IMR-90 (cell line): Measurements from ENCODE around the gene ELK3. TPM values are rescaled to one million over a fixed set of nuclear protein-coding genes. Genes with fewer than 3 reads are reported as not detected.

Source experiments
- ATAC-seq: fragments of 200-7000 bp; cut with Tn5 transposase; 2 replicates; pipeline ENCODE4 v1.9.1; 2020; ENCODE audit warnings: low read depth, mild to moderate bottlenecking, moderate library complexity
- BruUV-seq: library from RNA; stranded (reverse); fragments of 400-500 nt; replicated peaks from 2 replicates; lab custom pipeline; 2021; lab: Mats Ljungman, UMichigan
- CTCF ChIA-PET: fragments of 300-600 bp; formaldehyde crosslinking; extraction: SDS; loops from one replicate; lab custom pipeline; 2021; ENCODE audit warnings: antibody characterized with exemption; lab: Yijun Ruan, JAX
- POLR2A ChIA-PET: fragments of 300-600 bp; sonication (Branson Sonifier 250); formaldehyde crosslinking; loops from one replicate; lab custom pipeline; 2022; ENCODE audit warnings: antibody characterized with exemption; ENCODE audit not compliant: unreplicated experiment; lab: Charles Lee
- DNase-seq: peaks from one replicate; pipeline ENCODE4 v3.0.0; 2013
- H2AFZ ChIP-seq: replicated peaks from 2 replicates; pipeline ENCODE3; 2013; ENCODE audit warnings: low read length, mild to moderate bottlenecking; ENCODE audit not compliant: poor library complexity
- H2AK5ac ChIP-seq: 2 replicates; pipeline ENCODE4 v1.6.1; 2013; ENCODE audit warnings: low read depth, low read length, inconsistent platforms
- H2AK9ac ChIP-seq: replicated peaks from 2 replicates; pipeline ENCODE3; 2013; ENCODE audit warnings: mild to moderate bottlenecking, low read depth, low read length, moderate library complexity; ENCODE audit not compliant: poor library complexity
- H2BK120ac ChIP-seq: 2 replicates; pipeline ENCODE4 v1.6.1; 2013; ENCODE audit warnings: low read depth, low read length, inconsistent platforms
- H2BK15ac ChIP-seq: 3 replicates; pipeline ENCODE4 v1.6.1; 2013; ENCODE audit warnings: low read depth, low read length, inconsistent platforms
- H2BK20ac ChIP-seq: 2 replicates; pipeline ENCODE4 v1.6.1; 2013; ENCODE audit warnings: low read depth, mild to moderate bottlenecking, inconsistent platforms, low read length, moderate library complexity
- H2BK5ac ChIP-seq: 2 replicates; pipeline ENCODE4 v1.6.1; 2013; ENCODE audit warnings: mild to moderate bottlenecking, low read depth, low read length, inconsistent platforms; ENCODE audit not compliant: poor library complexity, severe bottlenecking
- H3K14ac ChIP-seq: replicated peaks from 2 replicates; pipeline ENCODE4 v1.6.1; 2013; ENCODE audit warnings: low read depth, low read length, inconsistent platforms
- H3K18ac ChIP-seq: 2 replicates; pipeline ENCODE4 v1.6.1; 2013; ENCODE audit warnings: low read depth, low read length, control low read depth
- H3K23ac ChIP-seq: 2 replicates; pipeline ENCODE4 v1.6.1; 2013; ENCODE audit warnings: low read depth, low read length, inconsistent platforms
- H3K27ac ChIP-seq: 2 replicates; pipeline ENCODE4 v1.5.1; 2013; ENCODE audit warnings: mild to moderate bottlenecking, control low read depth, low read length; ENCODE audit not compliant: insufficient read depth
- H3K27me3 ChIP-seq: 2 replicates; pipeline ENCODE4 v1.6.1; 2013; ENCODE audit warnings: low read length; ENCODE audit not compliant: control insufficient read depth, insufficient read depth
- H3K36me3 ChIP-seq: 2 replicates; pipeline ENCODE4 v1.6.1; 2013; ENCODE audit warnings: low read length, mixed read lengths; ENCODE audit not compliant: control insufficient read depth, insufficient read depth
- H3K4ac ChIP-seq: 2 replicates; pipeline ENCODE4 v1.6.1; 2013; ENCODE audit warnings: low read depth, low read length, inconsistent platforms
- H3K4me1 ChIP-seq: 2 replicates; pipeline ENCODE4 v1.6.1; 2013; ENCODE audit warnings: low read length, mixed read lengths; ENCODE audit not compliant: control insufficient read depth, insufficient read depth
- H3K4me2 ChIP-seq: 2 replicates; pipeline ENCODE4 v1.6.1; 2013; ENCODE audit warnings: low read depth, mild to moderate bottlenecking, control low read depth, low read length, moderate library complexity
- H3K4me3 ChIP-seq: 2 replicates; pipeline ENCODE4 v1.5.1; 2013; ENCODE audit warnings: low read depth, mild to moderate bottlenecking, control low read depth, low read length, moderate library complexity; ENCODE audit not compliant: insufficient read depth
- H3K56ac ChIP-seq: 2 replicates; pipeline ENCODE4 v1.6.1; 2013; ENCODE audit warnings: low read length, inconsistent platforms; ENCODE audit not compliant: insufficient read depth; ENCODE audit errors: extremely low read depth
- H3K79me1 ChIP-seq, 2 experiments: 2 replicates each; pipeline ENCODE4 v1.6.1; 2013; ENCODE audit warnings: low read length in 2 of 2, inconsistent platforms in 1 of 2, low read depth in 1 of 2
- H3K9ac ChIP-seq: 2 replicates; pipeline ENCODE4 v1.6.1; 2013; ENCODE audit warnings: low read depth, low read length, control low read depth
- H3K9me1 ChIP-seq: 2 replicates; pipeline ENCODE4 v1.6.1; 2013; ENCODE audit warnings: low read length, inconsistent platforms; ENCODE audit not compliant: insufficient read depth
- H3K9me3 ChIP-seq: 2 replicates; pipeline ENCODE4 v1.6.1; 2013; ENCODE audit warnings: low read length; ENCODE audit not compliant: control insufficient read depth, insufficient read depth
- H4K20me1 ChIP-seq: 2 replicates; pipeline ENCODE4 v1.6.1; 2013; ENCODE audit warnings: low read length, inconsistent platforms; ENCODE audit not compliant: insufficient read depth
- H4K5ac ChIP-seq: 2 replicates; pipeline ENCODE4 v1.6.1; 2013; ENCODE audit warnings: mild to moderate bottlenecking, low read depth, low read length, control low read depth
- H4K8ac ChIP-seq, 2 experiments: 2 replicates each; pipeline ENCODE4 v1.6.1; 2013; ENCODE audit warnings: low read depth in 2 of 2, low read length in 2 of 2, control low read depth in 1 of 2, inconsistent platforms in 1 of 2
- H4K91ac ChIP-seq: 2 replicates; pipeline ENCODE4 v1.6.1; 2013; ENCODE audit warnings: low read depth, low read length, inconsistent platforms; ENCODE audit not compliant: insufficient read depth
- BHLHE40 ChIP-seq: fragments of 150-350 bp; IDR thresholded peaks from 2 replicates; pipeline ENCODE4 v1.6.1; 2016; ENCODE audit warnings: mild to moderate bottlenecking, low read depth, low read length
- CEBPB ChIP-seq: IDR thresholded peaks from 2 replicates; pipeline ENCODE4 v1.6.1; 2012; ENCODE audit warnings: low read depth, low read length, improper control_type of control experiment
- CHD1 ChIP-seq: IDR thresholded peaks from 2 replicates; pipeline ENCODE4 v1.6.1; 2012; ENCODE audit warnings: low read depth, low read length, improper control_type of control experiment
- FOS ChIP-seq: fragments of 150-350 bp; IDR thresholded peaks from 2 replicates; pipeline ENCODE4 v1.6.1; 2016; ENCODE audit warnings: low read depth, low read length
- MAFK ChIP-seq: IDR thresholded peaks from 2 replicates; pipeline ENCODE4 v1.6.1; 2012; ENCODE audit warnings: low read depth, low read length, improper control_type of control experiment
- MAZ ChIP-seq: IDR thresholded peaks from 2 replicates; pipeline ENCODE4 v1.6.1; 2012; ENCODE audit warnings: low read depth, mild to moderate bottlenecking, low read length, improper control_type of control experiment, moderate library complexity, borderline replicate concordance
- MXI1 ChIP-seq: IDR thresholded peaks from 2 replicates; pipeline ENCODE4 v1.6.1; 2012; ENCODE audit warnings: low read depth, mild to moderate bottlenecking, low read length, moderate library complexity, borderline replicate concordance
- NFE2L2 ChIP-seq: fragments of 150-350 bp; IDR thresholded peaks from 2 replicates; pipeline ENCODE4 v1.6.1; 2016; ENCODE audit warnings: low read depth, mild to moderate bottlenecking, low read length
- POLR2A ChIP-seq: IDR thresholded peaks from 2 replicates; pipeline ENCODE4 v1.6.1; 2012; ENCODE audit warnings: mild to moderate bottlenecking, low read depth, low read length
- RAD21 ChIP-seq: IDR thresholded peaks from 2 replicates; pipeline ENCODE4 v1.6.1; 2012; ENCODE audit warnings: low read length, improper control_type of control experiment
- RCOR1 ChIP-seq: IDR thresholded peaks from 2 replicates; pipeline ENCODE4 v1.6.1; 2012; ENCODE audit warnings: mild to moderate bottlenecking, low read length, improper control_type of control experiment; ENCODE audit not compliant: insufficient replicate concordance
- RFX5 ChIP-seq: IDR thresholded peaks from 2 replicates; pipeline ENCODE4 v1.8.0; 2012; ENCODE audit warnings: low read depth, mild to moderate bottlenecking, low read length, moderate library complexity
- SMC3 ChIP-seq: fragments of 150-350 bp; IDR thresholded peaks from 2 replicates; pipeline ENCODE4 v1.6.1; 2016; ENCODE audit warnings: low read depth, mild to moderate bottlenecking, antibody characterized with exemption, low read length, moderate library complexity
- WGBS, 2 experiments: methylation state at CpG; one replicate each; pipeline versions ENCODE4 v1.1.5 to v1.1.7; 2013; ENCODE audit warnings: missing lambda C conversion rate in 2 of 2; ENCODE audit not compliant: insufficient read length in 1 of 2; ENCODE audit errors: extremely low coverage in 2 of 2; 5-methylcytosine and 5-hydroxymethylcytosine counted together
- dilution Hi-C: fragments of 300-500 bp; cut with HindIII; formaldehyde crosslinking; loops from one replicate; pipeline ENCODE4 v1.14.3; 2018; ENCODE audit warnings: low sequenced_read_pairs; ENCODE audit not compliant: unreplicated experiment
- in situ Hi-C: fragments of 300-500 bp; cut with MboI; formaldehyde crosslinking; loops from 3 replicates; pipeline ENCODE4 v1.14.3; 2019; ENCODE audit warnings: low sequenced_read_pairs, inconsistent platforms, mixed read lengths
- intact Hi-C: fragments of 100-400 bp; cut with micrococcal nuclease; formaldehyde crosslinking; loops from 2 replicates; pipeline ENCODE4 v1.10.0; 2022
- polyA plus RNA-seq, 3 experiments: library from polyadenylated mRNA; depleted of rRNA; stranded (reverse); fragments of >200 nt; gene quantifications; 2 replicates each; pipeline ENCODE4 v1.2.3, GENCODE V29; 2012; ENCODE audit warnings: low replicate concordance in 1 of 3
- total RNA-seq: library from RNA; depleted of rRNA; stranded (reverse); fragments of >200 nt; gene quantifications from 2 replicates; pipeline ENCODE4 v1.2.3, GENCODE V29; 2012
- TF ChIP-seq, protein P1 (sequence below): fragments of 150-350 bp; IDR thresholded peaks from 2 replicates; pipeline ENCODE4 v1.6.1; 2016; ENCODE audit warnings: low read depth, mild to moderate bottlenecking, low read length, moderate library complexity, borderline replicate concordance
- TF ChIP-seq, protein P2 (sequence below): conservative IDR thresholded peaks from 2 replicates; pipeline ENCODE4 v1.5.1; 2012; ENCODE audit warnings: mild to moderate bottlenecking, low read depth, low read length, improper control_type of control experiment
- TF ChIP-seq, protein P3 (sequence below): fragments of 150-350 bp; IDR thresholded peaks from 2 replicates; pipeline ENCODE4 v1.6.1; 2017; ENCODE audit warnings: mild to moderate bottlenecking, antibody characterized with exemption, low read length, low read depth

The ELK3 gene
- total and polyA plus RNA-seq, 2 of the 4 experiments (the other 2 are of a cell fraction), result 14.5 to 27.5 TPM

DNA sequence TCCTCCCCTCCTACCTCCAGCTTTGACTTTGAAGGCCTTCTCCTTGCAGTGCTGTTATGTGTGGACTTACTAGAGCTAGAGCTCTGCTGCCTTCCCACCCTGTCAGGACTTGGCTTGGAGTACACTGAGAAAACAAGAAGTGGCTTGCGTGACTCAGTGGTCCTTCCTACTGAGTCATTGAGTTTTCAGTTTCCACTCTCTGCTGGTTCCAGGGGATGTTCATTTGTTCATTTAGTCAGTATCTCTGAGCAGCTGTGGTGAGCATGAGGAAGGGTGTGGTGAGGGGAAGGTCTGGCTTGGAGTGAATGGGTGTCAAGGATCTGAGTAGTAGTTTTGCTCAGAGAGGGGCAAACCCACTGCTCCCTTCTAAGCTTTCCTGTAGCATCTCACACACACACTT, 17.2 kb upstream of the ELK3 start:
- CTCF ChIA-PET, result no interaction called here
- H2AFZ ChIP-seq, result peak overlapping the region; percentile 35

More for the DNA sequence above, 17.2 kb upstream of the ELK3 start:
- dilution Hi-C loops (no loop called here), intact Hi-C loops (no loop called here), in situ Hi-C loops (no loop called here)
- no peaks in the 10 kb centered on the region for H4K20me1 ChIP-seq
- ATAC-seq (no peak; the same call in 1 of the 2 replicates), DNase-seq (peak; percentile 82)
- no TSS peak for BruUV-seq
- no peak overlapping the region for H2AK5ac ChIP-seq
- peaks cover 2% of the 10 kb centered on the region; the same call in 1 of the 2 replicates for H3K27me3 ChIP-seq
- no peak overlapping the region for H4K91ac ChIP-seq
- H3K27ac ChIP-seq, result no peak overlapping the region
- no peak overlapping the region for H2AK9ac ChIP-seq
- no peak overlapping the region for H2BK20ac ChIP-seq
- H3K14ac ChIP-seq, result no peak overlapping the region
- no peak overlapping the region for H3K4me3 ChIP-seq
- no peak overlapping the region for H3K9ac ChIP-seq
- no peak overlapping the region for H4K8ac ChIP-seq
- H2BK120ac ChIP-seq, result no peak overlapping the region
- H3K9me3 ChIP-seq, result peaks cover 6% of the 10 kb centered on the region; the same call in 1 of the 2 replicates
- H2BK15ac ChIP-seq, result no peak overlapping the region
- no peak overlapping the region for H3K23ac ChIP-seq
- no peaks in the 10 kb centered on the region for H3K9me1 ChIP-seq
- no peak overlapping the region for H2BK5ac ChIP-seq
- H3K4ac ChIP-seq, result no peak overlapping the region; the same call in 1 of the 2 replicates
- POLR2A ChIA-PET, result no interaction called here
- no peaks in the 10 kb centered on the region for H3K79me1 ChIP-seq
- H3K4me1 ChIP-seq, result no peaks in the 10 kb centered on the region
- no peak overlapping the region for H3K18ac ChIP-seq
- no peak overlapping the region for H4K5ac ChIP-seq
- 40% methylated on average over 1 of the region's 1 CpG; no CpG with 5 or more reads in 1 of the 2 experiments for WGBS, 2 experiments
- H3K56ac ChIP-seq, result no peak overlapping the region
- H3K4me2 ChIP-seq, result no peak overlapping the region
- no peak for TF ChIP-seq RAD21
- TF ChIP-seq CHD1, result no peak
- no peak for TF ChIP-seq RCOR1
- TF ChIP-seq BHLHE40, result no peak
- TF ChIP-seq, protein P1, sequence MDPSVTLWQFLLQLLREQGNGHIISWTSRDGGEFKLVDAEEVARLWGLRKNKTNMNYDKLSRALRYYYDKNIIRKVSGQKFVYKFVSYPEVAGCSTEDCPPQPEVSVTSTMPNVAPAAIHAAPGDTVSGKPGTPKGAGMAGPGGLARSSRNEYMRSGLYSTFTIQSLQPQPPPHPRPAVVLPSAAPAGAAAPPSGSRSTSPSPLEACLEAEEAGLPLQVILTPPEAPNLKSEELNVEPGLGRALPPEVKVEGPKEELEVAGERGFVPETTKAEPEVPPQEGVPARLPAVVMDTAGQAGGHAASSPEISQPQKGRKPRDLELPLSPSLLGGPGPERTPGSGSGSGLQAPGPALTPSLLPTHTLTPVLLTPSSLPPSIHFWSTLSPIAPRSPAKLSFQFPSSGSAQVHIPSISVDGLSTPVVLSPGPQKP, result no peak
- TF ChIP-seq, protein P2, sequence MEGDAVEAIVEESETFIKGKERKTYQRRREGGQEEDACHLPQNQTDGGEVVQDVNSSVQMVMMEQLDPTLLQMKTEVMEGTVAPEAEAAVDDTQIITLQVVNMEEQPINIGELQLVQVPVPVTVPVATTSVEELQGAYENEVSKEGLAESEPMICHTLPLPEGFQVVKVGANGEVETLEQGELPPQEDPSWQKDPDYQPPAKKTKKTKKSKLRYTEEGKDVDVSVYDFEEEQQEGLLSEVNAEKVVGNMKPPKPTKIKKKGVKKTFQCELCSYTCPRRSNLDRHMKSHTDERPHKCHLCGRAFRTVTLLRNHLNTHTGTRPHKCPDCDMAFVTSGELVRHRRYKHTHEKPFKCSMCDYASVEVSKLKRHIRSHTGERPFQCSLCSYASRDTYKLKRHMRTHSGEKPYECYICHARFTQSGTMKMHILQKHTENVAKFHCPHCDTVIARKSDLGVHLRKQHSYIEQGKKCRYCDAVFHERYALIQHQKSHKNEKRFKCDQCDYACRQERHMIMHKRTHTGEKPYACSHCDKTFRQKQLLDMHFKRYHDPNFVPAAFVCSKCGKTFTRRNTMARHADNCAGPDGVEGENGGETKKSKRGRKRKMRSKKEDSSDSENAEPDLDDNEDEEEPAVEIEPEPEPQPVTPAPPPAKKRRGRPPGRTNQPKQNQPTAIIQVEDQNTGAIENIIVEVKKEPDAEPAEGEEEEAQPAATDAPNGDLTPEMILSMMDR, result no peak
- TF ChIP-seq, protein P3, sequence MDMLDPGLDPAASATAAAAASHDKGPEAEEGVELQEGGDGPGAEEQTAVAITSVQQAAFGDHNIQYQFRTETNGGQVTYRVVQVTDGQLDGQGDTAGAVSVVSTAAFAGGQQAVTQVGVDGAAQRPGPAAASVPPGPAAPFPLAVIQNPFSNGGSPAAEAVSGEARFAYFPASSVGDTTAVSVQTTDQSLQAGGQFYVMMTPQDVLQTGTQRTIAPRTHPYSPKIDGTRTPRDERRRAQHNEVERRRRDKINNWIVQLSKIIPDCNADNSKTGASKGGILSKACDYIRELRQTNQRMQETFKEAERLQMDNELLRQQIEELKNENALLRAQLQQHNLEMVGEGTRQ, result no peak
- TF ChIP-seq MAFK, result no peak
- no peak for TF ChIP-seq POLR2A
- TF ChIP-seq CEBPB, result no peak
- no peak for TF ChIP-seq MAZ
- TF ChIP-seq FOS, result no peak
- no peak for TF ChIP-seq MXI1
- no peak for TF ChIP-seq RFX5
- TF ChIP-seq NFE2L2, result no peak
- TF ChIP-seq SMC3, result no peak
- H3K36me3 ChIP-seq, result no peaks in the 10 kb centered on the region
